ENCODE results near the gene DCN. TPM values are rescaled to one million over a fixed set of nuclear protein-coding genes. Genes with fewer than 3 reads are reported as not detected.

Gene DCN
- total RNA-seq, 2 donors from 2014 or later = 79.0 to 240 TPM

GRCh38 chr12:91180582-91181395 lies 1.8 kb downstream of the DCN start:
- TF ChIP-seq CTCF (IDR thresholded peaks at IDR 0.05) = no peak
- H3K9me3 ChIP-seq = no peaks in the 10 kb centered on the region
- no peak overlapping the region for H3K4me3 ChIP-seq
- no peaks in the 10 kb centered on the region for H3K36me3 ChIP-seq
- no peaks in the 10 kb centered on the region for H3K4me1 ChIP-seq
- peak overlapping the region; percentile 31 for H3K27ac ChIP-seq
- intact Hi-C loops (cut with DNase I) = no loop called here
- no peaks in the 10 kb centered on the region for H3K27me3 ChIP-seq
- H3K9ac ChIP-seq (ENCODE audit: low read depth in 2 of 2, low read length in 2 of 2) = no peak overlapping the region
- DNase-seq = no peak

GRCh38 chr12:91179966-91180561 lies 2.6 kb downstream of the DCN start:
- Histone ChIP-seq H3K36me3 (no peaks in the 10 kb centered on the region), H3K9me3 (no peaks in the 10 kb centered on the region), H3K4me1 (no peaks in the 10 kb centered on the region), H3K27ac (peak overlapping the region; percentile 31), H3K27me3 (no peaks in the 10 kb centered on the region), H3K4me3 (no peak overlapping the region), H3K9ac (ENCODE audit: low read depth in 2 of 2, low read length in 2 of 2) (no peak overlapping the region)
- intact Hi-C loops (cut with DNase I) = loop anchor here (5.0 kb wide), 1 partner anchor 147 kb away; no protein-coding TSS in a partner anchor
- no peak for TF ChIP-seq CTCF (IDR thresholded peaks at IDR 0.05)
- no peak for DNase-seq

GRCh38 chr12:91179315-91179714 lies 3.3 kb downstream of the DCN start:
- DNase-seq = no peak
- no peaks in the 10 kb centered on the region for H3K9me3 ChIP-seq
- peak overlapping the region in 1 of 2 donors; percentile 28 for H3K9ac ChIP-seq (ENCODE audit: low read depth in 2 of 2, low read length in 2 of 2)
- H3K36me3 ChIP-seq = no peaks in the 10 kb centered on the region
- no peaks in the 10 kb centered on the region for H3K27me3 ChIP-seq
- TF ChIP-seq CTCF (IDR thresholded peaks at IDR 0.05) = no peak
- H3K4me1 ChIP-seq = no peaks in the 10 kb centered on the region
- no peak overlapping the region for H3K4me3 ChIP-seq
- peak overlapping the region; percentile 10 for H3K27ac ChIP-seq
- intact Hi-C loops (cut with DNase I) = loop anchor here (5.0 kb wide), 1 partner anchor 148 kb away; no protein-coding TSS in a partner anchor

GRCh38 chr12:91178781-91179180 lies 3.8 kb downstream of the DCN start:
- Histone ChIP-seq H3K27ac (peak overlapping the region; percentile 10), H3K4me3 (peak overlapping the region; percentile 2), H3K9me3 (no peaks in the 10 kb centered on the region), H3K9ac (ENCODE audit: low read depth in 2 of 2, low read length in 2 of 2) (no peak overlapping the region), H3K27me3 (no peaks in the 10 kb centered on the region), H3K4me1 (no peaks in the 10 kb centered on the region), H3K36me3 (no peaks in the 10 kb centered on the region)
- intact Hi-C loops (cut with DNase I) = loop anchor here (5.0 kb wide), 1 partner anchor 149 kb away; no protein-coding TSS in a partner anchor
- no peak for TF ChIP-seq CTCF (IDR thresholded peaks at IDR 0.05)
- no peak for DNase-seq

GRCh38 chr12:91178139-91178561 lies 4.5 kb downstream of the DCN start:
- H3K27ac ChIP-seq = peak overlapping the region; percentile 10
- no peaks in the 10 kb centered on the region for H3K36me3 ChIP-seq
- no peak for DNase-seq
- intact Hi-C loops (cut with DNase I) = loop anchor here (5.0 kb wide), 1 partner anchor 149 kb away; no protein-coding TSS in a partner anchor
- H3K4me1 ChIP-seq = no peaks in the 10 kb centered on the region
- peak; percentile 22 for TF ChIP-seq CTCF (IDR thresholded peaks at IDR 0.05)
- no peak overlapping the region for H3K4me3 ChIP-seq
- no peaks in the 10 kb centered on the region for H3K27me3 ChIP-seq
- H3K9me3 ChIP-seq = no peaks in the 10 kb centered on the region
- H3K9ac ChIP-seq (ENCODE audit: low read depth in 2 of 2, low read length in 2 of 2) = no peak overlapping the region

Measured in colonic mucosa (tissue), 4 donors.